Neural progenitor cell (in vitro differentiated cells): ENCODE results near the gene HLF.

Source experiments
- CTCF ChIP-seq: fragments of 200-600 bp; sonication (generic); IDR thresholded peaks from 2 replicates; pipeline ENCODE4 v1.5.1; 2017; ENCODE audit warnings: antibody characterized with exemption, mild to moderate bottlenecking
- EZH2 ChIP-seq: fragments of 200-600 bp; sonication (generic); IDR thresholded peaks from 2 replicates; pipeline ENCODE4 v1.6.1; 2017; ENCODE audit warnings: antibody characterized with exemption, mild to moderate bottlenecking, moderate library complexity
- EZH2phosphoT487 ChIP-seq: fragments of 200-600 bp; sonication (generic); IDR thresholded peaks from 2 replicates; pipeline ENCODE4 v1.6.1; 2017; ENCODE audit warnings: antibody characterized with exemption

GRCh38 chr17:55314061-55314783, 49.5 kb downstream of the HLF start:
- TF ChIP-seq CTCF: no peak
- TF ChIP-seq EZH2: no peak
- no peak for TF ChIP-seq EZH2phosphoT487
